Upper lobe of left lung (tissue), 4 donors: ENCODE measurements around the gene PHF21A.

Source experiments
- POLR2A ChIP-seq, 4 donors: fragments of 450-650 bp; IDR thresholded peaks; one replicate each; pipeline ENCODE4 v1.5.1; 2016 to 2017; ENCODE audit warnings: antibody characterized with exemption in 4 of 4, mild to moderate bottlenecking in 2 of 4
- POLR2AphosphoS5 ChIP-seq, 2 donors: sonication (generic); formaldehyde crosslinking; IDR thresholded peaks; one replicate each; pipeline ENCODE4 v1.5.1; 2017; ENCODE audit warnings: antibody characterized with exemption in 2 of 2
- TF ChIP-seq, protein P1 (sequence below), 6 experiments: fragments of 450-650 bp in 4 of 6; fragments of 200-600 bp in 2 of 6; sonication (generic) in 2 of 6; IDR thresholded peaks; one replicate each; pipeline ENCODE4 v1.5.1; 2016 to 2019; ENCODE audit warnings: antibody characterized with exemption in 6 of 6

DNA sequence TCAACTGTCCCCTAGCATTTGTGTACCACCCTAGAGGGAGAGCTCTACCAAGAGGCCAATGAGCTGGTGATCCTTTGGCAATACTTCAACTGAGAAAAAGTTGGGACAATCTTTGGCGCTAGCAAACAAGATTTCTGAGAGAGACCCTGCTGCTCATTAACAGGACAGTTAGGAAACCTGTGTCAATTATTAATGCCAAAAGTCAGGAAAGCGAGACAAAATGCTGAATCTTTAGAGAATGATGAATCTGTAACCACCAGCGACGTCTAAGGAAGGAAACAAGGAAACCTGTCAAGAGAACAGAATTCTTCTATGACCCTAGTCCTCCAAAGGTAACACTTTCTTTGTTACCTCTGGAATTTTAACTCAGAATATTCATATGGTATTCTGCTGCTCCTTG, 178.9 kb downstream of the PHF21A start:
- TF ChIP-seq, protein P1, sequence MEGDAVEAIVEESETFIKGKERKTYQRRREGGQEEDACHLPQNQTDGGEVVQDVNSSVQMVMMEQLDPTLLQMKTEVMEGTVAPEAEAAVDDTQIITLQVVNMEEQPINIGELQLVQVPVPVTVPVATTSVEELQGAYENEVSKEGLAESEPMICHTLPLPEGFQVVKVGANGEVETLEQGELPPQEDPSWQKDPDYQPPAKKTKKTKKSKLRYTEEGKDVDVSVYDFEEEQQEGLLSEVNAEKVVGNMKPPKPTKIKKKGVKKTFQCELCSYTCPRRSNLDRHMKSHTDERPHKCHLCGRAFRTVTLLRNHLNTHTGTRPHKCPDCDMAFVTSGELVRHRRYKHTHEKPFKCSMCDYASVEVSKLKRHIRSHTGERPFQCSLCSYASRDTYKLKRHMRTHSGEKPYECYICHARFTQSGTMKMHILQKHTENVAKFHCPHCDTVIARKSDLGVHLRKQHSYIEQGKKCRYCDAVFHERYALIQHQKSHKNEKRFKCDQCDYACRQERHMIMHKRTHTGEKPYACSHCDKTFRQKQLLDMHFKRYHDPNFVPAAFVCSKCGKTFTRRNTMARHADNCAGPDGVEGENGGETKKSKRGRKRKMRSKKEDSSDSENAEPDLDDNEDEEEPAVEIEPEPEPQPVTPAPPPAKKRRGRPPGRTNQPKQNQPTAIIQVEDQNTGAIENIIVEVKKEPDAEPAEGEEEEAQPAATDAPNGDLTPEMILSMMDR (IDR thresholded peaks at IDR 0.05), result no peak
- TF ChIP-seq POLR2A (IDR thresholded peaks at IDR 0.05), result no peak
- TF ChIP-seq POLR2AphosphoS5 (IDR thresholded peaks at IDR 0.05), result no peak
